ENCODE results near the gene TBCK. TPM values are rescaled to one million over a fixed set of nuclear protein-coding genes. Genes with fewer than 3 reads are reported as not detected.

The TBCK gene
- total RNA-seq, 2 experiments from 2014 or later = 46.5 to 46.9 TPM

DNA sequence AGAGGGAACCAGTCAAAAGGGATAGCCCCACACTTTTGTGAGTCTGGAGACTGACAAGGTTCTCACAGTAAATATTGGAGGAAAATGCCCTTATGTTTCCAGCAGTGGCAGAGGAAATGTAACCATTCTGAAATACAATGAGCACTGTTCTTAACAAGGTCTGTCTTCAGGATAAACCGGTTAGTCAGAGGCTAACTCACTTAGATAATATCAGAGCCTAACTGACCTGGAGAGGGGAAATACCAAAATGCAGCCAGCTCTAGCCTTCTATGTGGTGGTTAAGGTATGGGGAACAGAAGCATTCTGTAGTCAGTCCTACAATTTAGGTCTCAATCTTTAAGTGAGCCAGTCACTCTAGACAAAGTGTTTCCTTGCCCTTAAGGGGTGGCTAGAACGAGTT lies 70.8 kb downstream of the TBCK start:
- Histone ChIP-seq H3K9me3 (ENCODE audit: low read length) (no peaks in the 10 kb centered on the region), H3K79me2 (ENCODE audit: insufficient read depth, low read depth, low read length) (no peaks in the 10 kb centered on the region), H3K4me3 (ENCODE audit: low read depth, low read length, poor library complexity, severe bottlenecking) (no peak overlapping the region), H3K4me1 (ENCODE audit: insufficient read depth, low read length, poor library complexity, severe bottlenecking) (no peaks in the 10 kb centered on the region), H3K9me2 (ENCODE audit: insufficient read depth, low read length) (no peaks in the 10 kb centered on the region), H2AFZ (ENCODE audit: low read length) (no peak overlapping the region), H3K36me3 (ENCODE audit: insufficient read depth, low read length) (peaks cover 20% of the 10 kb centered on the region), H3K27ac (ENCODE audit: low read depth, low read length, poor library complexity, severe bottlenecking) (no peak overlapping the region), H3K4me2 (ENCODE audit: low read length) (no peak overlapping the region), H4K20me1 (ENCODE audit: insufficient read depth, low read length) (no peaks in the 10 kb centered on the region)
- TF ChIP-seq EZH2phosphoT487 (IDR thresholded peaks at IDR 0.05; ENCODE audit: borderline replicate concordance, low read depth, low read length) = no peak
- TF ChIP-seq, protein P1, sequence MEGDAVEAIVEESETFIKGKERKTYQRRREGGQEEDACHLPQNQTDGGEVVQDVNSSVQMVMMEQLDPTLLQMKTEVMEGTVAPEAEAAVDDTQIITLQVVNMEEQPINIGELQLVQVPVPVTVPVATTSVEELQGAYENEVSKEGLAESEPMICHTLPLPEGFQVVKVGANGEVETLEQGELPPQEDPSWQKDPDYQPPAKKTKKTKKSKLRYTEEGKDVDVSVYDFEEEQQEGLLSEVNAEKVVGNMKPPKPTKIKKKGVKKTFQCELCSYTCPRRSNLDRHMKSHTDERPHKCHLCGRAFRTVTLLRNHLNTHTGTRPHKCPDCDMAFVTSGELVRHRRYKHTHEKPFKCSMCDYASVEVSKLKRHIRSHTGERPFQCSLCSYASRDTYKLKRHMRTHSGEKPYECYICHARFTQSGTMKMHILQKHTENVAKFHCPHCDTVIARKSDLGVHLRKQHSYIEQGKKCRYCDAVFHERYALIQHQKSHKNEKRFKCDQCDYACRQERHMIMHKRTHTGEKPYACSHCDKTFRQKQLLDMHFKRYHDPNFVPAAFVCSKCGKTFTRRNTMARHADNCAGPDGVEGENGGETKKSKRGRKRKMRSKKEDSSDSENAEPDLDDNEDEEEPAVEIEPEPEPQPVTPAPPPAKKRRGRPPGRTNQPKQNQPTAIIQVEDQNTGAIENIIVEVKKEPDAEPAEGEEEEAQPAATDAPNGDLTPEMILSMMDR (conservative IDR thresholded peaks at IDR 0.05; ENCODE audit: low read length) = no peak
- intact Hi-C loops (cut with micrococcal nuclease; ENCODE audit: unreplicated experiment) = no loop called here
- no peak for DNase-seq (ENCODE audit: low spot score)
- BruUV-seq (replicated peaks) = no TSS peak
- ChIA-PET POLR2A (interaction anchor here (1.1 kb wide), 1 partner anchor 31 kb away, joined by 3 read pairs; no protein-coding TSS in a partner anchor), CTCF (ENCODE audit: unreplicated experiment) (no interaction called here)

DNA sequence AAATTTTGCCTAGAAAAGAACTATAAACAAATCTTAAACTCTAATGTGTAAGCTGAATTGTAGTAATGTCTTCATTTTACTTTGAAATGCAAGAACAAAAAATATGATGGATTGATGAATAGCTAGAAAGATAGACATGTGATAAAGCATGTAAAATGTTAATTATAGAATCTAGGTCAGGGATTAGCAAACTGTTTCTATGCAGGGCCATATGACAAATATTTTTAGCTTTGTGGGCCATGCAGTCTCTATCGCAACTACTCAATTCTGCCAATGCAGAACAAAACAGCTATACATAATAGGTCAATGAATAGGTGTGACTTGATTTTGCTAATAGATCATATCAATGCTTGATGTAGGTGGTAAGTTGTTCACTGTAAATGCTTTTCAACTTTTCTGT lies 75.3 kb downstream of the TBCK start:
- DNase-seq (ENCODE audit: low spot score) = no peak
- Histone ChIP-seq H3K36me3 (ENCODE audit: insufficient read depth, low read length) (peaks cover 4% of the 10 kb centered on the region), H3K4me1 (ENCODE audit: insufficient read depth, low read length, poor library complexity, severe bottlenecking) (no peaks in the 10 kb centered on the region), H3K4me3 (ENCODE audit: low read depth, low read length, poor library complexity, severe bottlenecking) (no peak overlapping the region), H3K9me2 (ENCODE audit: insufficient read depth, low read length) (no peaks in the 10 kb centered on the region), H3K27ac (ENCODE audit: low read depth, low read length, poor library complexity, severe bottlenecking) (no peak overlapping the region), H3K4me2 (ENCODE audit: low read length) (no peak overlapping the region), H3K9me3 (ENCODE audit: low read length) (no peaks in the 10 kb centered on the region), H4K20me1 (ENCODE audit: insufficient read depth, low read length) (no peaks in the 10 kb centered on the region), H2AFZ (ENCODE audit: low read length) (no peak overlapping the region), H3K79me2 (ENCODE audit: insufficient read depth, low read depth, low read length) (no peaks in the 10 kb centered on the region)
- intact Hi-C loops (cut with micrococcal nuclease; ENCODE audit: unreplicated experiment) = no loop called here
- CTCF ChIA-PET (ENCODE audit: unreplicated experiment) = no interaction called here
- TF ChIP-seq, protein P1 (conservative IDR thresholded peaks at IDR 0.05; ENCODE audit: low read length) = no peak
- no peak for TF ChIP-seq EZH2phosphoT487 (IDR thresholded peaks at IDR 0.05; ENCODE audit: borderline replicate concordance, low read depth, low read length)
- BruUV-seq (replicated peaks) = no TSS peak
- POLR2A ChIA-PET = no interaction called here

DNA sequence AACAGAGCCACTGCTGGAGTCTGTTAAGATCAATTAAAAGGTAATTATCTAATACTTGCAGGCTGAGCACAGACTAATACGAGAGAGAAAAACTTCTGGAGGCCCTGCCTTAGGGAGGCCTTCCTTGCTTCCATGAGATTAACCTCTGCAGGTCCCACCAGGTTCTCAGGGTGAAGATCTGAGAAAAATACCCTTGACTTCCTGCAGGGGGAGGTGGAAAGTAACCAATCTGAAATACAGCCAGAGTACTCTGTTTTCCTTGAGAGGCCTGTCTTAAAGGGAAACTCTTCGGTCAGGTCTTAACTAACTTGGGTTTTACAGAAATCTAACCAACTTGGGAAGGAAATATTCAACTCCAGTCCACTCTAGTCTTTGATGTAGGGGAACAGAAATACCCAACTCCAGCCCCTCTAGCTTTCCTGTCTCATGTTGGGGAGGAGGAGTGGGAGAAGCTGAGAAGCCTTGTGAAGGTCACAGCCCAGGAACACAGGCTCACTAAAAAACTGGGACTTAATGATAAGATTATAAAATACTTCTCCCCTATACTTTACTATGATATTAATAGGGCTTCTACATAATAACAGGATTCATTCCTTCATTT lies 77.1 kb downstream of the TBCK start:
- no peak overlapping the region for H3K4me2 ChIP-seq (ENCODE audit: low read length)
- ChIA-PET CTCF (ENCODE audit: unreplicated experiment) (no interaction called here), POLR2A (no interaction called here)
- TF ChIP-seq, protein P1 (conservative IDR thresholded peaks at IDR 0.05; ENCODE audit: low read length) = peak; percentile 76
- no peak for TF ChIP-seq EZH2phosphoT487 (IDR thresholded peaks at IDR 0.05; ENCODE audit: borderline replicate concordance, low read depth, low read length)
- H2AFZ ChIP-seq (ENCODE audit: low read length) = no peak overlapping the region
- no peaks in the 10 kb centered on the region for H4K20me1 ChIP-seq (ENCODE audit: insufficient read depth, low read length)
- H3K36me3 ChIP-seq (ENCODE audit: insufficient read depth, low read length) = peaks cover 10% of the 10 kb centered on the region
- DNase-seq (ENCODE audit: low spot score) = peak; percentile 38
- intact Hi-C loops (cut with micrococcal nuclease; ENCODE audit: unreplicated experiment) = no loop called here
- H3K27ac ChIP-seq (ENCODE audit: low read depth, low read length, poor library complexity, severe bottlenecking) = no peak overlapping the region
- no peaks in the 10 kb centered on the region for H3K9me2 ChIP-seq (ENCODE audit: insufficient read depth, low read length)
- H3K79me2 ChIP-seq (ENCODE audit: insufficient read depth, low read depth, low read length) = no peaks in the 10 kb centered on the region
- no peaks in the 10 kb centered on the region for H3K9me3 ChIP-seq (ENCODE audit: low read length)
- H3K4me3 ChIP-seq (ENCODE audit: low read depth, low read length, poor library complexity, severe bottlenecking) = no peak overlapping the region
- H3K4me1 ChIP-seq (ENCODE audit: insufficient read depth, low read length, poor library complexity, severe bottlenecking) = no peaks in the 10 kb centered on the region
- no TSS peak for BruUV-seq (replicated peaks)

All from OCI-LY7 (cell line).